Fibroblast of lung (primary cell): Measurements from ENCODE around the gene CLINT1.

Source experiments
- CTCF ChIP-seq, 2 donors: IDR thresholded peaks in 1 of 2; conservative IDR thresholded peaks in 1 of 2; 1 replicate in 1 of 2; 2 replicates in 1 of 2; pipeline ENCODE4 v1.5.1; 2011 to 2012; ENCODE audit warnings: low read length in 2 of 2, control low read depth in 1 of 2, inconsistent platforms in 1 of 2, low read depth in 1 of 2, mild to moderate bottlenecking in 1 of 2
- EZH2 ChIP-seq: IDR thresholded peaks from 2 replicates; pipeline ENCODE4 v1.5.1; 2012; ENCODE audit warnings: low read length, control low read depth, mild to moderate bottlenecking; ENCODE audit errors: missing control alignments

GRCh38 chr5:157828105-157828943 lies 30.6 kb downstream of the CLINT1 start:
- TF ChIP-seq CTCF (conservative IDR thresholded peaks at IDR 0.05 in 1 of 2, IDR thresholded peaks at IDR 0.05 in 1 of 2; ENCODE audit: low read depth in 1 of 2, low read length in 2 of 2) (no peak), EZH2 (no peak)
